Activated CD8-positive, alpha-beta T cell treated with anti-CD3 and anti-CD28 coated beads, Interleukin-2, amount 10 ng/mL, durations not matched to agents 7 days and 5 days (primary cell): ENCODE results near the gene ATXN2L. TPM values are rescaled to one million over a fixed set of nuclear protein-coding genes. Genes with fewer than 3 reads are reported as not detected.
"Not testable (repeated sequence)": the region's sequence is repeated elsewhere in the genome, so short reads cannot be mapped to it uniquely, and the experiment has no call there.

ENCODE experiments used
- ATAC-seq: fragments of 150-1000 bp; cut with Tn5 transposase; one replicate; pipeline ENCODE4 v1.10.0; 2021; ENCODE audit warnings: moderate library complexity
- CTCF ChIA-PET: fragments of 350-600 bp; sonication (Branson Sonifier 250); formaldehyde crosslinking; loops from one replicate; lab custom pipeline; 2021; ENCODE audit warnings: antibody characterized with exemption; lab: Charles Lee
- POLR2A ChIA-PET: fragments of 350-600 bp; sonication (Branson Sonifier 250); formaldehyde crosslinking; loops from one replicate; lab custom pipeline; 2021; ENCODE audit warnings: antibody characterized with exemption; lab: Charles Lee
- DNase-seq: peaks from one replicate; pipeline ENCODE4 v3.0.0-alpha.2; 2020
- H3K27ac Mint-ChIP-seq: one replicate; pipeline ENCODE4 v1.8.0; 2021; ENCODE audit warnings: mild to moderate bottlenecking, mixed read lengths
- H3K27me3 Mint-ChIP-seq: one replicate; pipeline ENCODE4 v1.8.0; 2021; ENCODE audit warnings: low read depth, mixed read lengths
- H3K36me3 Mint-ChIP-seq: one replicate; pipeline ENCODE4 v1.8.0; 2021; ENCODE audit warnings: low read depth, mixed read lengths
- H3K4me1 Mint-ChIP-seq: one replicate; pipeline ENCODE4 v1.8.0; 2021; ENCODE audit warnings: low read depth, mixed read lengths
- H3K4me3 Mint-ChIP-seq: one replicate; pipeline ENCODE4 v1.8.0; 2021; ENCODE audit warnings: mild to moderate bottlenecking, mixed read lengths
- H3K9me3 Mint-ChIP-seq: one replicate; pipeline ENCODE4 v1.8.0; 2022; ENCODE audit warnings: mixed read lengths; ENCODE audit not compliant: insufficient read depth
- total RNA-seq, 2 experiments: library from RNA; stranded (reverse); gene quantifications; one replicate each; pipeline ENCODE4 v1.2.3, GENCODE V29; 2021

The ATXN2L gene
- total RNA-seq, 2 experiments from 2014 or later = 256 to 269 TPM

- no peak overlapping the region for H3K27ac Mint-ChIP-seq
- DNase-seq (no peak), ATAC-seq (no peak)
- H3K27me3 Mint-ChIP-seq = no peaks in the 10 kb centered on the region
- H3K9me3 Mint-ChIP-seq = no peaks in the 10 kb centered on the region
- ChIA-PET POLR2A (interaction anchor here (0.7 to 1.0 kb wide), 2 partner anchors 12 to 35 kb away, joined by 3 to 4 read pairs; partner anchors contain the start of gene TUFM), CTCF (interaction anchor here (1.0 to 2.0 kb wide), 4 partner anchors 11 to 87 kb away, joined by 3 to 8 read pairs (median 4); no protein-coding TSS in a partner anchor)
- H3K4me1 Mint-ChIP-seq = peaks cover 9% of the 10 kb centered on the region
- H3K36me3 Mint-ChIP-seq = peaks cover 6% of the 10 kb centered on the region
- H3K4me3 Mint-ChIP-seq = no peak overlapping the region
These were observed 35.6 kb downstream of the ATXN2L start for GRCh38 chr16:28858421-28858820.

- Mint-ChIP-seq H3K36me3 (peaks cover 6% of the 10 kb centered on the region), H3K27ac (no peak overlapping the region), H3K9me3 (no peaks in the 10 kb centered on the region), H3K4me3 (no peak overlapping the region), H3K27me3 (no peaks in the 10 kb centered on the region), H3K4me1 (peaks cover 13% of the 10 kb centered on the region)
- ChIA-PET CTCF (interaction anchor here (1.0 to 2.0 kb wide), 3 partner anchors 12 to 86 kb away, joined by 3 to 8 read pairs (median 6); no protein-coding TSS in a partner anchor), POLR2A (no interaction called here)
- DNase-seq = no peak
- no peak for ATAC-seq
These were observed 36.5 kb downstream of the ATXN2L start for GRCh38 chr16:28859326-28859725.

GRCh38 chr16:28863929-28864793, 41.4 kb downstream of the ATXN2L start:
- Mint-ChIP-seq H3K4me1 (peaks cover 31% of the 10 kb centered on the region), H3K27ac (peak overlapping the region; percentile 96), H3K27me3 (no peaks in the 10 kb centered on the region), H3K4me3 (peak overlapping the region; percentile 97), H3K36me3 (peaks cover 15% of the 10 kb centered on the region), H3K9me3 (no peaks in the 10 kb centered on the region)
- DNase-seq (peak; percentile 36), ATAC-seq (peak; percentile 2)
- POLR2A ChIA-PET = interaction anchor here (0.6 to 4.6 kb wide), 12 partner anchors 8 to 150 kb away, joined by 3 to 59 read pairs (median 4); partner anchors contain the start of genes ATP2A1, ATXN2L and TUFM
- CTCF ChIA-PET = interaction anchor here (0.9 to 4.5 kb wide), 7 partner anchors 9 to 81 kb away, joined by 3 to 30 read pairs (median 5); partner anchors contain the start of gene TUFM

GRCh38 chr16:28865001-28865688, 42.3 kb downstream of the ATXN2L start:
- H3K9me3 Mint-ChIP-seq = no peaks in the 10 kb centered on the region
- no peak for DNase-seq
- ChIA-PET POLR2A (interaction anchor here (0.7 to 4.6 kb wide), 7 partner anchors 14 to 85 kb away, joined by 3 to 41 read pairs (median 4); partner anchors contain the start of genes ATP2A1 and ATXN2L), CTCF (interaction anchor here (0.9 to 4.5 kb wide), 5 partner anchors 8 to 80 kb away, joined by 3 to 30 read pairs (median 4); no protein-coding TSS in a partner anchor)
- peak overlapping the region; percentile 96 for H3K27ac Mint-ChIP-seq
- H3K4me1 Mint-ChIP-seq = peaks cover 31% of the 10 kb centered on the region
- peak overlapping the region; percentile 97 for H3K4me3 Mint-ChIP-seq
- ATAC-seq = no peak
- peaks cover 23% of the 10 kb centered on the region for H3K36me3 Mint-ChIP-seq
- H3K27me3 Mint-ChIP-seq = no peaks in the 10 kb centered on the region

- CTCF ChIA-PET = interaction anchor here (1.4 to 4.5 kb wide), 3 partner anchors 7 to 79 kb away, joined by 3 to 30 read pairs (median 7); no protein-coding TSS in a partner anchor
- H3K4me3 Mint-ChIP-seq = no peak overlapping the region
- POLR2A ChIA-PET = interaction anchor here (0.7 kb wide), 1 partner anchor 52 kb away, joined by 3 read pairs; no protein-coding TSS in a partner anchor
- peaks cover 31% of the 10 kb centered on the region for H3K4me1 Mint-ChIP-seq
- ATAC-seq (no peak), DNase-seq (no peak)
- H3K27me3 Mint-ChIP-seq = no peaks in the 10 kb centered on the region
- H3K9me3 Mint-ChIP-seq = no peaks in the 10 kb centered on the region
- H3K27ac Mint-ChIP-seq = no peak overlapping the region
- H3K36me3 Mint-ChIP-seq = peaks cover 28% of the 10 kb centered on the region
These were observed 43.1 kb downstream of the ATXN2L start for GRCh38 chr16:28865722-28866453.

- H3K9me3 Mint-ChIP-seq = no peaks in the 10 kb centered on the region
These were observed 43.6 kb downstream of the ATXN2L start for GRCh38 chr16:28866454-28866804.

GRCh38 chr16:28867241-28867640, 44.4 kb downstream of the ATXN2L start:
- peaks cover 25% of the 10 kb centered on the region for H3K4me1 Mint-ChIP-seq
- ATAC-seq (no peak), DNase-seq (no peak)
- no peak overlapping the region for H3K27ac Mint-ChIP-seq
- H3K36me3 Mint-ChIP-seq = peaks cover 28% of the 10 kb centered on the region
- ChIA-PET POLR2A (no interaction called here), CTCF (no interaction called here)
- H3K27me3 Mint-ChIP-seq = no peaks in the 10 kb centered on the region
- H3K9me3 Mint-ChIP-seq = no peaks in the 10 kb centered on the region
- H3K4me3 Mint-ChIP-seq = no peak overlapping the region

More at GRCh38 chr16:28866454-28866804, 43.6 kb downstream of the ATXN2L start:
- ChIA-PET POLR2A (no interaction called here), CTCF (no interaction called here)
- Mint-ChIP-seq H3K4me3 (no peak overlapping the region), H3K4me1 (peaks cover 31% of the 10 kb centered on the region), H3K27me3 (no peaks in the 10 kb centered on the region), H3K36me3 (peaks cover 28% of the 10 kb centered on the region), H3K27ac (no peak overlapping the region)
- ATAC-seq (no peak), DNase-seq (no peak)

- H3K4me3 Mint-ChIP-seq, CTCF ChIA-PET, H3K9me3 Mint-ChIP-seq, H3K27ac Mint-ChIP-seq, H3K27me3 Mint-ChIP-seq, DNase-seq, POLR2A ChIA-PET, ATAC-seq: not testable (repeated sequence)
- Mint-ChIP-seq H3K36me3 (peaks cover 28% of the 10 kb centered on the region), H3K4me1 (peaks cover 25% of the 10 kb centered on the region)
These were observed 44.8 kb downstream of the ATXN2L start for GRCh38 chr16:28867646-28868045.

GRCh38 chr16:28869201-28869600, 46.4 kb downstream of the ATXN2L start:
- DNase-seq (no peak), ATAC-seq (no peak)
- Mint-ChIP-seq H3K36me3 (peaks cover 34% of the 10 kb centered on the region), H3K27me3 (no peaks in the 10 kb centered on the region), H3K9me3 (no peaks in the 10 kb centered on the region), H3K27ac (no peak overlapping the region), H3K4me1 (peaks cover 19% of the 10 kb centered on the region), H3K4me3 (no peak overlapping the region)
- POLR2A ChIA-PET = interaction anchor here (1.4 kb wide), 1 partner anchor 10 kb away, joined by 4 read pairs; no protein-coding TSS in a partner anchor
- CTCF ChIA-PET = interaction anchor here (3.9 kb wide), 1 partner anchor 76 kb away, joined by 21 read pairs; no protein-coding TSS in a partner anchor

GRCh38 chr16:28872952-28873351, 50.2 kb downstream of the ATXN2L start:
- POLR2A ChIA-PET = interaction anchor here (1.6 kb wide), 1 partner anchor 10 kb away, joined by 6 read pairs; the partner anchor contains the start of gene SH2B1

More at GRCh38 chr16:28872952-28873351, 50.2 kb downstream of the ATXN2L start:
- Mint-ChIP-seq H3K9me3 (no peaks in the 10 kb centered on the region), H3K27me3 (no peaks in the 10 kb centered on the region), H3K4me1 (peaks cover 12% of the 10 kb centered on the region), H3K27ac (no peak overlapping the region), H3K4me3 (no peak overlapping the region), H3K36me3 (peaks cover 29% of the 10 kb centered on the region)
- ATAC-seq = no peak
- DNase-seq = no peak
- CTCF ChIA-PET = interaction anchor here (1.1 to 3.7 kb wide), 6 partner anchors 8 to 72 kb away, joined by 3 to 45 read pairs (median 5); partner anchors contain the start of genes SH2B1 and TUFM
